Measurements from ENCODE around the gene RGS14. TPM values are rescaled to one million over a fixed set of nuclear protein-coding genes. Genes with fewer than 3 reads are reported as not detected.

The RGS14 gene
- total RNA-seq, 2 donors from 2014 or later = 9.1 to 10.1 TPM

GRCh38 chr5:177403792-177404640 lies 46.3 kb downstream of the RGS14 start:
- TF ChIP-seq CTCF (IDR thresholded peaks at IDR 0.05) = peak; percentile 65
- peak; percentile 85 for DNase-seq
- intact Hi-C loops (cut with DNase I) = no loop called here

GRCh38 chr5:177404641-177405179 lies 47.0 kb downstream of the RGS14 start:
- intact Hi-C loops (cut with DNase I) = loop anchor here (5.0 kb wide), 1 partner anchor 93 kb away; the partner anchor contains the start of gene PDLIM7
- no peak for DNase-seq
- no peaks in the 10 kb centered on the region for H3K36me3 ChIP-seq
- H3K9me3 ChIP-seq = no peaks in the 10 kb centered on the region
- TF ChIP-seq CTCF (IDR thresholded peaks at IDR 0.05) = no peak
- H3K27me3 ChIP-seq = peaks cover 10% of the 10 kb centered on the region
- peaks cover 29% of the 10 kb centered on the region for H3K4me1 ChIP-seq
- peak overlapping the region; percentile 78 to 82 for H3K9ac ChIP-seq (ENCODE audit: low read depth in 2 of 2, low read length in 2 of 2)
- H3K4me3 ChIP-seq = peak overlapping the region; percentile 69
- peak overlapping the region; percentile 46 for H3K27ac ChIP-seq

More at GRCh38 chr5:177403792-177404640, 46.3 kb downstream of the RGS14 start:
- Histone ChIP-seq H3K36me3 (no peaks in the 10 kb centered on the region), H3K9me3 (no peaks in the 10 kb centered on the region), H3K27ac (peak overlapping the region; percentile 46), H3K27me3 (peaks cover 10% of the 10 kb centered on the region), H3K4me3 (peak overlapping the region; percentile 69), H3K4me1 (peaks cover 29% of the 10 kb centered on the region), H3K9ac (ENCODE audit: low read depth in 2 of 2, low read length in 2 of 2) (peak overlapping the region; percentile 78 to 82)

- H3K4me3 ChIP-seq = no peak overlapping the region
- H3K27me3 ChIP-seq = peaks cover 9% of the 10 kb centered on the region
- intact Hi-C loops (cut with DNase I) = loop anchor here (5.0 kb wide), 1 partner anchor 92 kb away; the partner anchor contains the start of gene PDLIM7
- no peaks in the 10 kb centered on the region for H3K36me3 ChIP-seq
- peak overlapping the region; percentile 78 to 82 for H3K9ac ChIP-seq (ENCODE audit: low read depth in 2 of 2, low read length in 2 of 2)
- DNase-seq = no peak
- peaks cover 26% of the 10 kb centered on the region for H3K4me1 ChIP-seq
- no peak for TF ChIP-seq CTCF (IDR thresholded peaks at IDR 0.05)
- no peak overlapping the region for H3K27ac ChIP-seq
- no peaks in the 10 kb centered on the region for H3K9me3 ChIP-seq
Observed at GRCh38 chr5:177405312-177405711, 47.6 kb downstream of the RGS14 start.

- Histone ChIP-seq H3K9ac (ENCODE audit: low read depth in 2 of 2, low read length in 2 of 2) (no peak overlapping the region), H3K36me3 (no peaks in the 10 kb centered on the region), H3K4me3 (no peak overlapping the region), H3K27ac (no peak overlapping the region), H3K27me3 (peaks cover 5% of the 10 kb centered on the region), H3K9me3 (no peaks in the 10 kb centered on the region), H3K4me1 (peaks cover 23% of the 10 kb centered on the region)
- no peak for DNase-seq
- intact Hi-C loops (cut with DNase I) = loop anchor here (5.0 kb wide), 1 partner anchor 91 kb away; the partner anchor contains the start of gene PDLIM7
- TF ChIP-seq CTCF (IDR thresholded peaks at IDR 0.05) = no peak
Observed at GRCh38 chr5:177405805-177406204, 48.1 kb downstream of the RGS14 start.

GRCh38 chr5:177409043-177409801 lies 51.5 kb downstream of the RGS14 start, which contains the start of gene F12:
TSS of gene F12 (minus strand) at chr5:177409564. CDS start at chr5:177409527, 37 bp downstream.
- no peaks in the 10 kb centered on the region for H3K36me3 ChIP-seq
- no peak within 1 kb of the TSS for H3K9ac ChIP-seq (ENCODE audit: low read depth in 2 of 2, low read length in 2 of 2)
- intact Hi-C loops (cut with DNase I) = loop anchor here (5.0 kb wide), 1 partner anchor 88 kb away; the partner anchor contains the start of gene PDLIM7
- TF ChIP-seq CTCF (IDR thresholded peaks at IDR 0.05) = no peak
- H3K4me3 ChIP-seq = no peak within 1 kb of the TSS
- DNase-seq = no peak
- peaks cover 8% of the 10 kb centered on the region for H3K4me1 ChIP-seq
- no peaks in the 10 kb centered on the region for H3K9me3 ChIP-seq
- H3K27me3 ChIP-seq = no peaks in the 10 kb centered on the region
- H3K27ac ChIP-seq = no peak within 1 kb of the TSS
